ENCODE results near the gene HMGN3.

- TF ChIP-seq CTCF (IDR thresholded peaks at IDR 0.05) (no peak), POLR2A (IDR thresholded peaks at IDR 0.05) (no peak), POLR2AphosphoS5 (IDR thresholded peaks at IDR 0.05) (no peak)
Observed at GRCh38 chr6:79232696-79233462, 1.6 kb downstream of the HMGN3 start.

Data from upper lobe of left lung (tissue), 4 donors.